HEK293 (cell line): ENCODE measurements around the gene TMPRSS4.

ENCODE experiments used
- GLIS2 ChIP-seq: fragments of 450-650 bp; formaldehyde crosslinking; IDR thresholded peaks from 2 replicates; pipeline ENCODE4 v1.5.1; 2016; ENCODE audit warnings: missing biosample characterization, missing genetic modification characterization
- HOXC10 ChIP-seq: sonication (generic); formaldehyde crosslinking; IDR thresholded peaks from 2 replicates; pipeline ENCODE4 v1.8.1; 2023; ENCODE audit warnings: mild to moderate bottlenecking, missing genetic modification reagents
- KLF10 ChIP-seq: fragments of 450-650 bp; IDR thresholded peaks from 2 replicates; pipeline ENCODE4 v1.5.1; 2018; ENCODE audit warnings: missing biosample characterization, mild to moderate bottlenecking, missing genetic modification characterization
- KLF8 ChIP-seq: fragments of 450-650 bp; formaldehyde crosslinking; IDR thresholded peaks from 2 replicates; pipeline ENCODE4 v1.5.1; 2016; ENCODE audit warnings: missing biosample characterization, missing genetic modification characterization
- MEIS1 ChIP-seq: sonication (generic); formaldehyde crosslinking; IDR thresholded peaks from 2 replicates; pipeline ENCODE4 v1.8.1; 2022; ENCODE audit warnings: missing genetic modification reagents, mild to moderate bottlenecking, borderline replicate concordance
- OSR2 ChIP-seq: fragments of 450-650 bp; formaldehyde crosslinking; IDR thresholded peaks from 2 replicates; pipeline ENCODE4 v1.5.1; 2016; ENCODE audit warnings: missing biosample characterization, missing genetic modification characterization
- SCRT1 ChIP-seq: fragments of 450-650 bp; formaldehyde crosslinking; IDR thresholded peaks from 2 replicates; pipeline ENCODE4 v1.5.1; 2016; ENCODE audit warnings: missing biosample characterization, missing genetic modification characterization, borderline replicate concordance
- SP7 ChIP-seq: fragments of 450-650 bp; formaldehyde crosslinking; IDR thresholded peaks from 2 replicates; pipeline ENCODE4 v1.5.1; 2016; ENCODE audit warnings: missing biosample characterization, missing genetic modification characterization
- ZFHX2 ChIP-seq: fragments of 450-650 bp; formaldehyde crosslinking; conservative IDR thresholded peaks from 2 replicates; pipeline ENCODE4 v1.5.1; 2016; ENCODE audit warnings: missing biosample characterization, missing genetic modification characterization
- ZNF138 ChIP-seq: fragments of 450-650 bp; formaldehyde crosslinking; IDR thresholded peaks from 2 replicates; pipeline ENCODE4 v1.5.1; 2016; ENCODE audit warnings: missing biosample characterization, missing genetic modification characterization, borderline replicate concordance
- ZNF146 ChIP-seq: fragments of 450-650 bp; formaldehyde crosslinking; IDR thresholded peaks from 2 replicates; pipeline ENCODE4 v1.5.1; 2016; ENCODE audit warnings: missing biosample characterization, missing genetic modification characterization
- ZNF184 ChIP-seq: fragments of 450-650 bp; IDR thresholded peaks from 2 replicates; pipeline ENCODE4 v1.5.1; 2018; ENCODE audit warnings: missing biosample characterization, mild to moderate bottlenecking, missing genetic modification characterization
- ZNF2 ChIP-seq: fragments of 450-650 bp; formaldehyde crosslinking; IDR thresholded peaks from 2 replicates; pipeline ENCODE4 v1.5.1; 2016; ENCODE audit warnings: missing biosample characterization, missing genetic modification characterization
- ZNF214 ChIP-seq: fragments of 450-650 bp; formaldehyde crosslinking; IDR thresholded peaks from 2 replicates; pipeline ENCODE4 v1.5.1; 2017; ENCODE audit warnings: missing biosample characterization, mild to moderate bottlenecking, missing genetic modification characterization, borderline replicate concordance
- ZNF366 ChIP-seq: fragments of 450-650 bp; formaldehyde crosslinking; conservative IDR thresholded peaks from 2 replicates; pipeline ENCODE4 v1.5.1; 2016; ENCODE audit warnings: missing biosample characterization, missing genetic modification characterization
- ZNF501 ChIP-seq: fragments of 450-650 bp; formaldehyde crosslinking; IDR thresholded peaks from 2 replicates; pipeline ENCODE4 v1.5.1; 2016; ENCODE audit warnings: missing biosample characterization, missing genetic modification characterization
- ZNF529 ChIP-seq: fragments of 450-650 bp; formaldehyde crosslinking; IDR thresholded peaks from 2 replicates; pipeline ENCODE4 v1.5.1; 2017; ENCODE audit warnings: missing genetic modification characterization, missing biosample characterization; ENCODE audit not compliant: insufficient replicate concordance
- ZNF530 ChIP-seq: fragments of 450-650 bp; formaldehyde crosslinking; IDR thresholded peaks from 2 replicates; pipeline ENCODE4 v1.5.1; 2016; ENCODE audit warnings: low read depth, missing biosample characterization, missing genetic modification characterization
- ZNF548 ChIP-seq: fragments of 450-650 bp; formaldehyde crosslinking; IDR thresholded peaks from 2 replicates; pipeline ENCODE4 v1.5.1; 2016; ENCODE audit warnings: missing biosample characterization, missing genetic modification characterization
- ZNF626 ChIP-seq: fragments of 450-650 bp; sonication (Bioruptor Pico); formaldehyde crosslinking; IDR thresholded peaks from 2 replicates; pipeline ENCODE4 v1.5.1; 2018; ENCODE audit warnings: missing biosample characterization, missing genetic modification characterization, inconsistent platforms
- ZNF660 ChIP-seq: fragments of 450-650 bp; IDR thresholded peaks from 2 replicates; pipeline ENCODE4 v1.5.1; 2018; ENCODE audit warnings: missing biosample characterization, mild to moderate bottlenecking, missing genetic modification characterization
- ZNF670 ChIP-seq: fragments of 450-650 bp; formaldehyde crosslinking; IDR thresholded peaks from 2 replicates; pipeline ENCODE4 v1.5.1; 2016; ENCODE audit warnings: missing biosample characterization, missing genetic modification characterization, low read depth
- ZNF707 ChIP-seq: fragments of 450-650 bp; formaldehyde crosslinking; IDR thresholded peaks from 2 replicates; pipeline ENCODE4 v1.5.1; 2016; ENCODE audit warnings: missing biosample characterization, missing genetic modification characterization
- ZNF837 ChIP-seq: fragments of 450-650 bp; formaldehyde crosslinking; IDR thresholded peaks from 2 replicates; pipeline ENCODE4 v1.5.1; 2016; ENCODE audit warnings: missing biosample characterization, missing genetic modification characterization
- ZSCAN23 ChIP-seq: fragments of 450-650 bp; formaldehyde crosslinking; IDR thresholded peaks from 2 replicates; pipeline ENCODE4 v1.5.1; 2016; ENCODE audit warnings: missing biosample characterization, missing genetic modification characterization
- ZXDB ChIP-seq: fragments of 450-650 bp; formaldehyde crosslinking; IDR thresholded peaks from 2 replicates; pipeline ENCODE4 v1.5.1; 2016; ENCODE audit warnings: missing biosample characterization, missing genetic modification characterization
- TF ChIP-seq, protein P1 (sequence below): fragments of 450-650 bp; formaldehyde crosslinking; IDR thresholded peaks from 2 replicates; pipeline ENCODE4 v1.5.1; 2016; ENCODE audit warnings: missing biosample characterization, missing genetic modification characterization
- TF ChIP-seq, protein P2 (sequence below): fragments of 450-650 bp; formaldehyde crosslinking; IDR thresholded peaks from 2 replicates; pipeline ENCODE4 v1.5.1; 2016; ENCODE audit warnings: missing biosample characterization, missing genetic modification characterization
- TF ChIP-seq, protein P3 (sequence below): fragments of 450-650 bp; formaldehyde crosslinking; IDR thresholded peaks from 2 replicates; pipeline ENCODE4 v1.5.1; 2016; ENCODE audit warnings: missing biosample characterization, missing genetic modification characterization
- TF ChIP-seq, protein P4 (sequence below): fragments of 450-650 bp; formaldehyde crosslinking; IDR thresholded peaks from 2 replicates; pipeline ENCODE4 v1.5.1; 2016; ENCODE audit warnings: missing biosample characterization, missing genetic modification characterization

Gene TMPRSS4

DNA sequence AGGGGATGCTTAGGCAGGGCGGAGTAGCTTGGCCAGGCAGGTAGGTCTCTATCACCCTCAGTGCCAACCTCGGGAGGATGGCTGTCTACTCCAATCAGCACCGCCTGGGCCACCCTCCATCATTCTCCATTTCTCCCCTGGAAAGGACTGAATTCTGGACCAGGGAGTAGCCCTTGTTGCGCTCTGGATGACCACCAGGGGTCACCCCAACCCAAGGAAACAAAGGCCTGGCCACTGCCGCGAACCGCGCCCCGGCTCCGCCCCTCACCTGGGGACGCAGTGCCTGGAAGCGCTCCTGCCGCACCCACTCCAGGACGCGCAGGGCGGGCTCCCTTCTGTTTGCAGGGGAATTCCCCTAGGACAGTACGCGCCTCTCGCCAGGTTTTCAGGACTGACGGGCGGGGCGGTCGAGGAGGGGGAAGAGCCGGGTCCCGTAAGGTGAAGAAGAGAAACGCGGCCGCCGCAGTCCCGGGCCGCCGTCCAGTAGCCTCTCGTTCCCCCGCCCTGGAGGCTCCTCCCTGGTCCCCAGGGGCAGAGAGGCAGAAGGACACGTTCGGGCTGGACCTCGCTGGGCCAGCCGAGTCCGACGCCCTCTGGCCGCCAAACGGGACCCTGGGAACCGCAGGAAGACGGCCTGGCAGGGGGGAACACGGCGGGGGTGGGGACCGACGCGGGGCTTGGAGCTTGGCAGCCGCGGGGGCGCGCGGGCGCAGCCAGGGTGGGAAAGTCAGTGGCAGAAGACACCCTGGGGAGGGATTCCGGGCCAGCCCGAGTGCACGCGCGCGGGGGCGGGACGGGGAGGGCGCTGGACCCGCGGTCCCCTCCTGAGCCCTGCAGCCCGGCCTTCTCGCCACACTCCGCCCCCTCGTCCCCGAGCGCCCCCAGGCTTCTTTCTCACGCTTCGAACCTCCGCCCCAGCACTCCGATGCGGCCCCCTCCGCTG lies 68.7 kb downstream of the TMPRSS4 start (continued):
- TF ChIP-seq ZNF146 (no peak), SCRT1 (no peak), ZNF626 (tag by site-specific recombination) (no peak), ZNF529 (tag by site-specific recombination) (no peak), ZNF2 (no peak), ZNF184 (no peak), ZNF670 (no peak), SP7 (tag by site-specific recombination) (peak; percentile 30; the same call in 1 of the 2 replicates), ZNF548 (no peak), GLIS2 (tag by site-specific recombination) (peak; percentile 80), ZNF707 (tag by site-specific recombination) (no peak), HOXC10 (CRISPR knock-in tag) (no peak), ZFHX2 (tag by site-specific recombination) (peak; percentile 82), OSR2 (tag by site-specific recombination) (0 out of 2 replicates have a peak, but pooled peaks have one; percentile 19), KLF8 (peak; percentile 93), ZNF366 (tag by site-specific recombination) (no peak), ZNF214 (no peak), ZNF501 (peak; percentile 43; the same call in 1 of the 2 replicates), ZNF138 (tag by site-specific recombination) (no peak), KLF10 (peak; percentile 87), ZSCAN23 (no peak), ZNF530 (tag by site-specific recombination) (no peak), ZXDB (tag by site-specific recombination) (peak; percentile 25; the same call in 1 of the 2 replicates), ZNF660 (0 out of 2 replicates have a peak, but pooled peaks have one; percentile 29), MEIS1 (CRISPR knock-in tag) (no peak), ZNF837 (tag by site-specific recombination) (no peak)
- TF ChIP-seq, protein P1, sequence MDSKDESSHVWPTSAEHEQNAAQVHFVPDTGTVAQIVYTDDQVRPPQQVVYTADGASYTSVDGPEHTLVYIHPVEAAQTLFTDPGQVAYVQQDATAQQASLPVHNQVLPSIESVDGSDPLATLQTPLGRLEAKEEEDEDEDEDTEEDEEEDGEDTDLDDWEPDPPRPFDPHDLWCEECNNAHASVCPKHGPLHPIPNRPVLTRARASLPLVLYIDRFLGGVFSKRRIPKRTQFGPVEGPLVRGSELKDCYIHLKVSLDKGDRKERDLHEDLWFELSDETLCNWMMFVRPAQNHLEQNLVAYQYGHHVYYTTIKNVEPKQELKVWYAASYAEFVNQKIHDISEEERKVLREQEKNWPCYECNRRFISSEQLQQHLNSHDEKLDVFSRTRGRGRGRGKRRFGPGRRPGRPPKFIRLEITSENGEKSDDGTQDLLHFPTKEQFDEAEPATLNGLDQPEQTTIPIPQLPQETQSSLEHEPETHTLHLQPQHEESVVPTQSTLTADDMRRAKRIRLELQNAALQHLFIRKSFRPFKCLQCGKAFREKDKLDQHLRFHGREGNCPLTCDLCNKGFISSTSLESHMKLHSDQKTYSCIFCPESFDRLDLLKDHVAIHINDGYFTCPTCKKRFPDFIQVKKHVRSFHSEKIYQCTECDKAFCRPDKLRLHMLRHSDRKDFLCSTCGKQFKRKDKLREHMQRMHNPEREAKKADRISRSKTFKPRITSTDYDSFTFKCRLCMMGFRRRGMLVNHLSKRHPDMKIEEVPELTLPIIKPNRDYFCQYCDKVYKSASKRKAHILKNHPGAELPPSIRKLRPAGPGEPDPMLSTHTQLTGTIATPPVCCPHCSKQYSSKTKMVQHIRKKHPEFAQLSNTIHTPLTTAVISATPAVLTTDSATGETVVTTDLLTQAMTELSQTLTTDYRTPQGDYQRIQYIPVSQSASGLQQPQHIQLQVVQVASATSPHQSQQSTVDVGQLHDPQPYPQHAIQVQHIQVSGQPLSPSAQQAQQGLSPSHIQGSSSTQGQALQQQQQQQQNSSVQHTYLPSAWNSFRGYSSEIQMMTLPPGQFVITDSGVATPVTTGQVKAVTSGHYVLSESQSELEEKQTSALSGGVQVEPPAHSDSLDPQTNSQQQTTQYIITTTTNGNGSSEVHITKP (tag by site-specific recombination): peak; percentile 37
- TF ChIP-seq, protein P2, sequence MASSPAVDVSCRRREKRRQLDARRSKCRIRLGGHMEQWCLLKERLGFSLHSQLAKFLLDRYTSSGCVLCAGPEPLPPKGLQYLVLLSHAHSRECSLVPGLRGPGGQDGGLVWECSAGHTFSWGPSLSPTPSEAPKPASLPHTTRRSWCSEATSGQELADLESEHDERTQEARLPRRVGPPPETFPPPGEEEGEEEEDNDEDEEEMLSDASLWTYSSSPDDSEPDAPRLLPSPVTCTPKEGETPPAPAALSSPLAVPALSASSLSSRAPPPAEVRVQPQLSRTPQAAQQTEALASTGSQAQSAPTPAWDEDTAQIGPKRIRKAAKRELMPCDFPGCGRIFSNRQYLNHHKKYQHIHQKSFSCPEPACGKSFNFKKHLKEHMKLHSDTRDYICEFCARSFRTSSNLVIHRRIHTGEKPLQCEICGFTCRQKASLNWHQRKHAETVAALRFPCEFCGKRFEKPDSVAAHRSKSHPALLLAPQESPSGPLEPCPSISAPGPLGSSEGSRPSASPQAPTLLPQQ (tag by site-specific recombination): no peak
- TF ChIP-seq, protein P3, sequence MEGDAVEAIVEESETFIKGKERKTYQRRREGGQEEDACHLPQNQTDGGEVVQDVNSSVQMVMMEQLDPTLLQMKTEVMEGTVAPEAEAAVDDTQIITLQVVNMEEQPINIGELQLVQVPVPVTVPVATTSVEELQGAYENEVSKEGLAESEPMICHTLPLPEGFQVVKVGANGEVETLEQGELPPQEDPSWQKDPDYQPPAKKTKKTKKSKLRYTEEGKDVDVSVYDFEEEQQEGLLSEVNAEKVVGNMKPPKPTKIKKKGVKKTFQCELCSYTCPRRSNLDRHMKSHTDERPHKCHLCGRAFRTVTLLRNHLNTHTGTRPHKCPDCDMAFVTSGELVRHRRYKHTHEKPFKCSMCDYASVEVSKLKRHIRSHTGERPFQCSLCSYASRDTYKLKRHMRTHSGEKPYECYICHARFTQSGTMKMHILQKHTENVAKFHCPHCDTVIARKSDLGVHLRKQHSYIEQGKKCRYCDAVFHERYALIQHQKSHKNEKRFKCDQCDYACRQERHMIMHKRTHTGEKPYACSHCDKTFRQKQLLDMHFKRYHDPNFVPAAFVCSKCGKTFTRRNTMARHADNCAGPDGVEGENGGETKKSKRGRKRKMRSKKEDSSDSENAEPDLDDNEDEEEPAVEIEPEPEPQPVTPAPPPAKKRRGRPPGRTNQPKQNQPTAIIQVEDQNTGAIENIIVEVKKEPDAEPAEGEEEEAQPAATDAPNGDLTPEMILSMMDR (tag by site-specific recombination): peak; percentile 82
- TF ChIP-seq, protein P4, sequence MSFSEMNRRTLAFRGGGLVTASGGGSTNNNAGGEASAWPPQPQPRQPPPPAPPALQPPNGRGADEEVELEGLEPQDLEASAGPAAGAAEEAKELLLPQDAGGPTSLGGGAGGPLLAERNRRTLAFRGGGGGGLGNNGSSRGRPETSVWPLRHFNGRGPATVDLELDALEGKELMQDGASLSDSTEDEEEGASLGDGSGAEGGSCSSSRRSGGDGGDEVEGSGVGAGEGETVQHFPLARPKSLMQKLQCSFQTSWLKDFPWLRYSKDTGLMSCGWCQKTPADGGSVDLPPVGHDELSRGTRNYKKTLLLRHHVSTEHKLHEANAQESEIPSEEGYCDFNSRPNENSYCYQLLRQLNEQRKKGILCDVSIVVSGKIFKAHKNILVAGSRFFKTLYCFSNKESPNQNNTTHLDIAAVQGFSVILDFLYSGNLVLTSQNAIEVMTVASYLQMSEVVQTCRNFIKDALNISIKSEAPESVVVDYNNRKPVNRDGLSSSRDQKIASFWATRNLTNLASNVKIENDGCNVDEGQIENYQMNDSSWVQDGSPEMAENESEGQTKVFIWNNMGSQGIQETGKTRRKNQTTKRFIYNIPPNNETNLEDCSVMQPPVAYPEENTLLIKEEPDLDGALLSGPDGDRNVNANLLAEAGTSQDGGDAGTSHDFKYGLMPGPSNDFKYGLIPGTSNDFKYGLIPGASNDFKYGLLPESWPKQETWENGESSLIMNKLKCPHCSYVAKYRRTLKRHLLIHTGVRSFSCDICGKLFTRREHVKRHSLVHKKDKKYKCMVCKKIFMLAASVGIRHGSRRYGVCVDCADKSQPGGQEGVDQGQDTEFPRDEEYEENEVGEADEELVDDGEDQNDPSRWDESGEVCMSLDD (tag by site-specific recombination): no peak
